ENCODE measurements around the gene F11. TPM values are rescaled to one million over a fixed set of nuclear protein-coding genes. Genes with fewer than 3 reads are reported as not detected.

F11 gene
- total and polyA plus RNA-seq, 2 donors from 2014 or later = 1.5 to 15.7 TPM

- Histone ChIP-seq H3K9ac (ENCODE audit: low read length in 3 of 3) (no peak overlapping the region), H3K27me3 (ENCODE audit: control insufficient read depth, insufficient read depth, low read length) (peaks cover 2% of the 10 kb centered on the region), H3K9me3 (ENCODE audit: control insufficient read depth in 2 of 3, insufficient read depth in 1 of 3, low read length in 3 of 3) (no peaks in the 10 kb centered on the region), H3K4me3 (ENCODE audit: low read length in 3 of 3) (no peak overlapping the region), H3K27ac (ENCODE audit: low read depth in 2 of 2, low read length in 2 of 2) (no peak overlapping the region), H3K36me3 (ENCODE audit: control insufficient read depth in 2 of 3, insufficient read depth in 3 of 3, low read length in 3 of 3) (no peaks in the 10 kb centered on the region), H3K4me1 (ENCODE audit: control insufficient read depth in 2 of 3, insufficient read depth in 2 of 3, low read depth in 1 of 3, low read length in 3 of 3) (peaks cover 0 to 3% (median 0%) of the 10 kb centered on the region in 3 donors)
- no peak for FAIRE-seq
- intact Hi-C loops (cut with DNase I) = loop anchor here (5.0 kb wide), 1 partner anchor 291 kb away; no protein-coding TSS in a partner anchor
- DNase-seq = no peak
- TF ChIP-seq, protein P1, sequence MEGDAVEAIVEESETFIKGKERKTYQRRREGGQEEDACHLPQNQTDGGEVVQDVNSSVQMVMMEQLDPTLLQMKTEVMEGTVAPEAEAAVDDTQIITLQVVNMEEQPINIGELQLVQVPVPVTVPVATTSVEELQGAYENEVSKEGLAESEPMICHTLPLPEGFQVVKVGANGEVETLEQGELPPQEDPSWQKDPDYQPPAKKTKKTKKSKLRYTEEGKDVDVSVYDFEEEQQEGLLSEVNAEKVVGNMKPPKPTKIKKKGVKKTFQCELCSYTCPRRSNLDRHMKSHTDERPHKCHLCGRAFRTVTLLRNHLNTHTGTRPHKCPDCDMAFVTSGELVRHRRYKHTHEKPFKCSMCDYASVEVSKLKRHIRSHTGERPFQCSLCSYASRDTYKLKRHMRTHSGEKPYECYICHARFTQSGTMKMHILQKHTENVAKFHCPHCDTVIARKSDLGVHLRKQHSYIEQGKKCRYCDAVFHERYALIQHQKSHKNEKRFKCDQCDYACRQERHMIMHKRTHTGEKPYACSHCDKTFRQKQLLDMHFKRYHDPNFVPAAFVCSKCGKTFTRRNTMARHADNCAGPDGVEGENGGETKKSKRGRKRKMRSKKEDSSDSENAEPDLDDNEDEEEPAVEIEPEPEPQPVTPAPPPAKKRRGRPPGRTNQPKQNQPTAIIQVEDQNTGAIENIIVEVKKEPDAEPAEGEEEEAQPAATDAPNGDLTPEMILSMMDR (IDR thresholded peaks at IDR 0.05; ENCODE audit: borderline replicate concordance, extremely low read depth, insufficient read depth) = no peak
Observed at GRCh38 chr4:186296481-186296880, 30.5 kb downstream of the F11 start.

GRCh38 chr4:186297013-186297645, 31.1 kb downstream of the F11 start:
- Histone ChIP-seq H3K27ac (ENCODE audit: low read depth in 2 of 2, low read length in 2 of 2) (no peak overlapping the region), H3K4me3 (ENCODE audit: low read length in 3 of 3) (no peak overlapping the region), H3K4me1 (ENCODE audit: control insufficient read depth in 2 of 3, insufficient read depth in 2 of 3, low read depth in 1 of 3, low read length in 3 of 3) (peaks cover 0 to 3% (median 0%) of the 10 kb centered on the region in 3 donors), H3K9me3 (ENCODE audit: control insufficient read depth in 2 of 3, insufficient read depth in 1 of 3, low read length in 3 of 3) (no peaks in the 10 kb centered on the region), H3K9ac (ENCODE audit: low read length in 3 of 3) (no peak overlapping the region), H3K27me3 (ENCODE audit: control insufficient read depth, insufficient read depth, low read length) (peaks cover 2% of the 10 kb centered on the region), H3K36me3 (ENCODE audit: control insufficient read depth in 2 of 3, insufficient read depth in 3 of 3, low read length in 3 of 3) (no peaks in the 10 kb centered on the region)
- peak in 3 of 5 donors; percentile 42 to 83 (median 79) for DNase-seq
- FAIRE-seq = peak; percentile 95
- intact Hi-C loops (cut with DNase I) = loop anchor here (5.0 kb wide), 1 partner anchor 290 kb away; no protein-coding TSS in a partner anchor
- TF ChIP-seq, protein P1 (IDR thresholded peaks at IDR 0.05; ENCODE audit: borderline replicate concordance, extremely low read depth, insufficient read depth) = peak; percentile 48

- H3K4me1 ChIP-seq (ENCODE audit: control insufficient read depth in 2 of 3, insufficient read depth in 2 of 3, low read depth in 1 of 3, low read length in 3 of 3) = peaks cover 0 to 3% (median 0%) of the 10 kb centered on the region in 3 donors
- peaks cover 2% of the 10 kb centered on the region for H3K27me3 ChIP-seq (ENCODE audit: control insufficient read depth, insufficient read depth, low read length)
- no peak overlapping the region for H3K9ac ChIP-seq (ENCODE audit: low read length in 3 of 3)
- H3K4me3 ChIP-seq (ENCODE audit: low read length in 3 of 3) = peak overlapping the region in 1 of 3 donors; percentile 7
- no peaks in the 10 kb centered on the region for H3K36me3 ChIP-seq (ENCODE audit: control insufficient read depth in 2 of 3, insufficient read depth in 3 of 3, low read length in 3 of 3)
- DNase-seq = peak in 4 of 5 donors; percentile 17 to 40 (median 29)
- FAIRE-seq = no peak
- H3K9me3 ChIP-seq (ENCODE audit: control insufficient read depth in 2 of 3, insufficient read depth in 1 of 3, low read length in 3 of 3) = no peaks in the 10 kb centered on the region
- intact Hi-C loops (cut with DNase I) = loop anchor here (5.0 kb wide), 1 partner anchor 289 kb away; no protein-coding TSS in a partner anchor
- H3K27ac ChIP-seq (ENCODE audit: low read depth in 2 of 2, low read length in 2 of 2) = no peak overlapping the region
- TF ChIP-seq, protein P1 (IDR thresholded peaks at IDR 0.05; ENCODE audit: borderline replicate concordance, extremely low read depth, insufficient read depth) = no peak
Observed at GRCh38 chr4:186298031-186298647, 32.1 kb downstream of the F11 start.

Data from kidney (tissue), 14 donors.